HCEC 1CT (cell line): ENCODE measurements around the gene CDCP1.
"Not testable (repeated sequence)": the region's sequence is repeated elsewhere in the genome, so short reads cannot be mapped to it uniquely, and the experiment has no call there.

Experiments used
- DNase-seq: peaks from one replicate; pipeline ENCODE4 v3.0.0-alpha.2; 2017

CDCP1 gene

GRCh38 chr3:45082142-45082538 lies 64.0 kb downstream of the CDCP1 start:
- DNase-seq: no peak

GRCh38 chr3:45081506-45082141 lies 64.6 kb downstream of the CDCP1 start:
- DNase-seq: no peak

- DNase-seq: no peak
These were observed 65.4 kb downstream of the CDCP1 start for GRCh38 chr3:45080824-45081223.

- no peak for DNase-seq
These were observed 66.5 kb downstream of the CDCP1 start for GRCh38 chr3:45079715-45080114.

GRCh38 chr3:45078910-45079522 lies 67.2 kb downstream of the CDCP1 start:
- no peak for DNase-seq

GRCh38 chr3:45078256-45078655 lies 67.9 kb downstream of the CDCP1 start:
- not testable (repeated sequence) for DNase-seq

GRCh38 chr3:45075821-45076625 lies 70.2 kb downstream of the CDCP1 start:
- DNase-seq: no peak

- DNase-seq: no peak
These were observed 75.1 kb downstream of the CDCP1 start for GRCh38 chr3:45071075-45071474.

GRCh38 chr3:45067941-45068340 lies 78.2 kb downstream of the CDCP1 start:
- DNase-seq: no peak

GRCh38 chr3:45067486-45067885 lies 78.7 kb downstream of the CDCP1 start:
- no peak for DNase-seq

GRCh38 chr3:45066109-45066801 lies 79.9 kb downstream of the CDCP1 start:
- peak; percentile 38 for DNase-seq

- no peak for DNase-seq
These were observed 80.8 kb downstream of the CDCP1 start for GRCh38 chr3:45065373-45065720.

- peak; percentile 97 for DNase-seq
These were observed 81.4 kb downstream of the CDCP1 start for GRCh38 chr3:45064512-45065372.

- no peak for DNase-seq
These were observed 83.5 kb downstream of the CDCP1 start for GRCh38 chr3:45062697-45063070.

- no peak for DNase-seq
These were observed 85.8 kb downstream of the CDCP1 start for GRCh38 chr3:45060165-45060892.

- no peak for DNase-seq
These were observed 87.0 kb downstream of the CDCP1 start for GRCh38 chr3:45059132-45059531.

- DNase-seq: no peak
These were observed 88.6 kb downstream of the CDCP1 start for GRCh38 chr3:45057557-45057956.

- DNase-seq: no peak
These were observed 89.4 kb downstream of the CDCP1 start for GRCh38 chr3:45056608-45057301.

- DNase-seq: peak; percentile 84
These were observed 90.6 kb downstream of the CDCP1 start for GRCh38 chr3:45055411-45056143.

GRCh38 chr3:45055032-45055410 lies 91.2 kb downstream of the CDCP1 start:
- peak; percentile 91 for DNase-seq
